Measurements from ENCODE around the gene C9orf85. TPM values are rescaled to one million over a fixed set of nuclear protein-coding genes. Genes with fewer than 3 reads are reported as not detected.
A peak's percentile ranks its signal among the peaks of the same experiment; 100 is the strongest.

Gene C9orf85
- total and polyA plus RNA-seq, 2 of the 8 experiments (the other 6 are each of a cell fraction or from before 2014, with no cell fraction given), result 6.3 to 14.5 TPM

DNA sequence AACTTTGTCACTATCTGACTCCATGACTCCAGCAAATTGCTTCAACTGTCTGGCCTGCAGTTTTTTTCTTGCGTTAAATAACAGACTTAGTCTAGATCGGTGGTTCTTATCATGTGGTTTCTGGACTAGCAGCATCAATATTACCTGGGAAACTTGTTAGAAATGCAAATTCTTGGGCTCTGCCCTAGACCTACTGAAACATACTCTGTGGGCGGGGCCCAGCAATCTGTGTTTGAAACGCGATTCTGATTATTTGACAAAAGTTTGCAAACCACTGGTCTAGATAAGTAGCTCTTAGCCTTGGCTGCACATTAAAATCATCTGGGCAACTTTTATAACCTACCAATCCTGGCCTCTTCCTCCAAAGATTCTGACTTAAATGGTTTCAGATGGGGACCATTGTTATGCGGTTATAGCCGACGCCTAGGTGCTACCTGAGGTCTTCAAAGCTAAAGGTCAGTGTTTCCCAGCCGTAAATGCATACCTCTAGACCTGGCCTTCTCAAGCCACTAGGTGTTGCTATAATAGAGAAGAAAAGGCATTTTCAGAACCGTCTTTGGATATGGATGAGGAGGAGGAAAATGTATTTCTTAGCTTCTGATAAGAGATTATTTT, 74.0 kb downstream of the C9orf85 start (continued):
- no peak for TF ChIP-seq CBX5 (IDR thresholded peaks at IDR 0.05; ENCODE audit: low read depth, low read length)
- peak; percentile 60; the same call in 1 of the 2 replicates for TF ChIP-seq TEAD4 (IDR thresholded peaks at IDR 0.05; ENCODE audit: low read depth, low read length)
